Astrocyte of the spinal cord (primary cell): Measurements from ENCODE around the gene DYRK3.
A peak's percentile ranks its signal among the peaks of the same experiment; 100 is the strongest.

Source experiments
- DNase-seq: peaks from one replicate; pipeline ENCODE4 v3.0.0; 2011; ENCODE audit warnings: low read depth, low spot score
- H3K4me3 ChIP-seq: 2 replicates; pipeline ENCODE4 v1.5.1; 2011; ENCODE audit warnings: low read depth, mild to moderate bottlenecking, low read length, moderate library complexity
- CTCF ChIP-seq: IDR thresholded peaks from 2 replicates; pipeline ENCODE4 v1.5.1; 2012; ENCODE audit warnings: low read depth, mild to moderate bottlenecking, low read length, inconsistent platforms
- in situ Hi-C: cut with HindIII; loops from 2 replicates; pipeline ENCODE4 v1.10.0; 2017; ENCODE audit warnings: low sequenced_read_pairs

The DYRK3 gene

GRCh38 chr1:206635080-206635977, at the start of gene DYRK3:
Gene DYRK3 (plus strand): TSS chr1:206635536. CDS start chr1:206635704, 168 bp downstream.
- in situ Hi-C loops, result loop anchor here (25.0 kb wide), 1 partner anchor 102 kb away; no protein-coding TSS in a partner anchor
- peak; percentile 92 for DNase-seq
- TF ChIP-seq CTCF, result no peak
- H3K4me3 ChIP-seq, result peak within 1 kb of the TSS; percentile 76

- no peak overlapping the region for H3K4me3 ChIP-seq
- no peak for DNase-seq
- in situ Hi-C loops, result no loop called here
- TF ChIP-seq CTCF, result no peak
These were observed 48.6 kb upstream of the DYRK3 start for GRCh38 chr1:206586501-206587445.

DNA sequence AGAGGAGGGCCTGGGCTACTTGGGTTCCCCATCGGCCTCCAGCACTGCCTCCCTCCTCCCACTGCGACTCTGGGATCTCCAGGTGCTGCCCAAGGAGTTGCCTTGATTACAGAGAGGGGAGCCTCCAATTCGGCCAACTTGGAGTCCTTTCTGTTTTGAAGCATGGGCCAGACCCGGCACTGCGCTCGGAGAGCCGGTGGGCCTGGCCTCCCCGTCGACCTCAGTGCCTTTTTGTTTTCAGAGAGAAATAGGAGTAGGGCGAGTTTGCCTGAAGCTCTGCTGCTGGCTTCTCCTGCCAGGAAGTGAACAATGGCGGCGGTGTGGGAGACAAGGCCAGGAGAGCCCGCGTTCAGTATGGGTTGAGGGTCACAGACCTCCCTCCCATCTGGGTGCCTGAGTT, 47.4 kb upstream of the DYRK3 start:
- DNase-seq, result no peak
- in situ Hi-C loops, result no loop called here
- H3K4me3 ChIP-seq, result no peak overlapping the region
- TF ChIP-seq CTCF, result no peak

DNA sequence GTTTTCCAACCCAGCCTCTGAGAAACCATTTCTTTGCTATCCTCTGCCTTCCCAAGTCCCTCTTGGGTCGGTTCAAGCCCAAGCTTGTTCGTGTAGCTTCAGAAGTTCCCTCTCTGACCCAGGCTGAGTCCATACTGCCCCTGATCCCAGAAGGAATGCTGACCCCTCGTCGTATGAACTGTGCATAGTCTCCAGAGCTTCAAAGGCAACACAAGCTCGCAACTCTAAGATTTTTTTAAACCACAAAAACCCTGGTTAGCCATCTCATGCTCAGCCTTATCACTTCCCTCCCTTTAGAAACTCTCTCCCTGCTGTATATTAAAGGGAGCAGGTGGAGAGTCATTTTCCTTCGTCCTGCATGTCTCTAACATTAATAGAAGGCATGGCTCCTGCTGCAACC, 46.8 kb upstream of the DYRK3 start:
- no peak overlapping the region for H3K4me3 ChIP-seq
- in situ Hi-C loops, result no loop called here
- DNase-seq, result no peak
- no peak for TF ChIP-seq CTCF

GRCh38 chr1:206589206-206589605, 46.1 kb upstream of the DYRK3 start:
- no peak for TF ChIP-seq CTCF
- H3K4me3 ChIP-seq, result no peak overlapping the region
- peak; percentile 92 for DNase-seq
- in situ Hi-C loops, result no loop called here

GRCh38 chr1:206590025-206590758, 45.1 kb upstream of the DYRK3 start:
- no peak overlapping the region for H3K4me3 ChIP-seq
- peak; percentile 33 for TF ChIP-seq CTCF
- in situ Hi-C loops, result no loop called here
- peak; percentile 78 for DNase-seq
